Esophagus squamous epithelium (tissue), 4 donors: Measurements from ENCODE around the gene HSPA5.

Experiments used
- POLR2A ChIP-seq, 4 donors: fragments of 450-650 bp; IDR thresholded peaks; one replicate each; pipeline ENCODE4 v1.6.1; 2017; ENCODE audit warnings: antibody characterized with exemption in 4 of 4, mild to moderate bottlenecking in 4 of 4, moderate library complexity in 3 of 4
- TF ChIP-seq, protein P1 (sequence below), 6 experiments: fragments of 450-650 bp in 4 of 6; fragments of 200-600 bp in 2 of 6; sonication (generic) in 2 of 6; IDR thresholded peaks; one replicate each; pipeline ENCODE4 v1.5.1; 2016 to 2019; ENCODE audit warnings: antibody characterized with exemption in 6 of 6, mild to moderate bottlenecking in 4 of 6, moderate library complexity in 4 of 6

GRCh38 chr9:125277411-125277810 is 36.3 kb upstream of the HSPA5 start:
- TF ChIP-seq, protein P1, sequence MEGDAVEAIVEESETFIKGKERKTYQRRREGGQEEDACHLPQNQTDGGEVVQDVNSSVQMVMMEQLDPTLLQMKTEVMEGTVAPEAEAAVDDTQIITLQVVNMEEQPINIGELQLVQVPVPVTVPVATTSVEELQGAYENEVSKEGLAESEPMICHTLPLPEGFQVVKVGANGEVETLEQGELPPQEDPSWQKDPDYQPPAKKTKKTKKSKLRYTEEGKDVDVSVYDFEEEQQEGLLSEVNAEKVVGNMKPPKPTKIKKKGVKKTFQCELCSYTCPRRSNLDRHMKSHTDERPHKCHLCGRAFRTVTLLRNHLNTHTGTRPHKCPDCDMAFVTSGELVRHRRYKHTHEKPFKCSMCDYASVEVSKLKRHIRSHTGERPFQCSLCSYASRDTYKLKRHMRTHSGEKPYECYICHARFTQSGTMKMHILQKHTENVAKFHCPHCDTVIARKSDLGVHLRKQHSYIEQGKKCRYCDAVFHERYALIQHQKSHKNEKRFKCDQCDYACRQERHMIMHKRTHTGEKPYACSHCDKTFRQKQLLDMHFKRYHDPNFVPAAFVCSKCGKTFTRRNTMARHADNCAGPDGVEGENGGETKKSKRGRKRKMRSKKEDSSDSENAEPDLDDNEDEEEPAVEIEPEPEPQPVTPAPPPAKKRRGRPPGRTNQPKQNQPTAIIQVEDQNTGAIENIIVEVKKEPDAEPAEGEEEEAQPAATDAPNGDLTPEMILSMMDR (IDR thresholded peaks at IDR 0.05), result no peak
- no peak for TF ChIP-seq POLR2A (IDR thresholded peaks at IDR 0.05)
